Fibroblast of lung (primary cell): ENCODE results near the gene NCSTN.

Experiments used
- EZH2 ChIP-seq: IDR thresholded peaks from 2 replicates; pipeline ENCODE4 v1.5.1; 2012; ENCODE audit warnings: low read length, control low read depth, mild to moderate bottlenecking; ENCODE audit errors: missing control alignments
- TF ChIP-seq, protein P1 (sequence below), 2 donors: IDR thresholded peaks in 1 of 2; conservative IDR thresholded peaks in 1 of 2; 1 replicate in 1 of 2; 2 replicates in 1 of 2; pipeline ENCODE4 v1.5.1; 2011 to 2012; ENCODE audit warnings: low read length in 2 of 2, control low read depth in 1 of 2, inconsistent platforms in 1 of 2, low read depth in 1 of 2, mild to moderate bottlenecking in 1 of 2

DNA sequence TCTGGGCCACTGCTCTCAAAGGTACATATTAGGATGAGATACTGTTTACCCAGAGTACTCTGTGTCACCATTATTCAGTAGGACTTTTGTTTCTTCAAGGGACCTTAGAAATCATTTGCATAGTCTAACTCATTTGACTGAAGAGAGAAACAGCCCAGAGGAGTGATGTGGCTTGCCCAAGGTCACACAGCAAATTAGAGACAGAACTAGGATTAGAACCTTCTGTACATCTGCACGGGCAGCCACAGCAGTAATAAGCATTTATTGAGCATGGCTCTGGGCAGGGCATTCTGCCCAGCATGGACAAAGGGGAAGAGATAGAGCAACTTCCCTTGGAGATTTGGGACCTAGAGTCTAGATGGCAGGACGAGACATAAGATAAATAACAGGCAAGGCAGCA, 18.0 kb downstream of the NCSTN start:
- no peak for TF ChIP-seq EZH2
- TF ChIP-seq, protein P1, sequence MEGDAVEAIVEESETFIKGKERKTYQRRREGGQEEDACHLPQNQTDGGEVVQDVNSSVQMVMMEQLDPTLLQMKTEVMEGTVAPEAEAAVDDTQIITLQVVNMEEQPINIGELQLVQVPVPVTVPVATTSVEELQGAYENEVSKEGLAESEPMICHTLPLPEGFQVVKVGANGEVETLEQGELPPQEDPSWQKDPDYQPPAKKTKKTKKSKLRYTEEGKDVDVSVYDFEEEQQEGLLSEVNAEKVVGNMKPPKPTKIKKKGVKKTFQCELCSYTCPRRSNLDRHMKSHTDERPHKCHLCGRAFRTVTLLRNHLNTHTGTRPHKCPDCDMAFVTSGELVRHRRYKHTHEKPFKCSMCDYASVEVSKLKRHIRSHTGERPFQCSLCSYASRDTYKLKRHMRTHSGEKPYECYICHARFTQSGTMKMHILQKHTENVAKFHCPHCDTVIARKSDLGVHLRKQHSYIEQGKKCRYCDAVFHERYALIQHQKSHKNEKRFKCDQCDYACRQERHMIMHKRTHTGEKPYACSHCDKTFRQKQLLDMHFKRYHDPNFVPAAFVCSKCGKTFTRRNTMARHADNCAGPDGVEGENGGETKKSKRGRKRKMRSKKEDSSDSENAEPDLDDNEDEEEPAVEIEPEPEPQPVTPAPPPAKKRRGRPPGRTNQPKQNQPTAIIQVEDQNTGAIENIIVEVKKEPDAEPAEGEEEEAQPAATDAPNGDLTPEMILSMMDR (conservative IDR thresholded peaks at IDR 0.05 in 1 of 2, IDR thresholded peaks at IDR 0.05 in 1 of 2; ENCODE audit: low read depth in 1 of 2, low read length in 2 of 2) = no peak
